Natural killer cell (primary cell): ENCODE results near the gene ISLR. TPM values are rescaled to one million over a fixed set of nuclear protein-coding genes. Genes with fewer than 3 reads are reported as not detected.

Source experiments
- ATAC-seq, 3 donors: fragments of 150-1000 bp in 2 of 3; fragments of 200-7000 bp in 1 of 3; cut with Tn5 transposase; 1 replicate in 1 of 3; 2 replicates in 2 of 3; pipeline ENCODE4 v1.10.0; 2021; ENCODE audit warnings: mild to moderate bottlenecking in 2 of 3, moderate library complexity in 2 of 3
- DNase-seq, 2 donors: peaks; one replicate each; pipeline versions ENCODE4 v3.0.0 to v3.0.0-alpha.2; 2013 to 2021; ENCODE audit warnings: mixed read lengths in 1 of 2
- H3K27ac ChIP-seq: one replicate; pipeline ENCODE4 v1.5.1; 2013; ENCODE audit warnings: mild to moderate bottlenecking, low read length
- H3K27me3 ChIP-seq: one replicate; pipeline ENCODE4 v1.6.1; 2013; ENCODE audit warnings: low read length; ENCODE audit not compliant: control insufficient read depth, insufficient read depth
- H3K36me3 ChIP-seq: one replicate; pipeline ENCODE4 v1.6.1; 2013; ENCODE audit warnings: low read length; ENCODE audit not compliant: control insufficient read depth, insufficient read depth
- H3K4me1 ChIP-seq: one replicate; pipeline ENCODE4 v1.6.1; 2013; ENCODE audit warnings: low read length; ENCODE audit not compliant: control insufficient read depth, insufficient read depth
- H3K4me3 ChIP-seq: one replicate; pipeline ENCODE4 v1.5.1; 2013; ENCODE audit warnings: low read length
- H3K9me3 ChIP-seq: one replicate; pipeline ENCODE4 v1.6.1; 2013; ENCODE audit warnings: low read length; ENCODE audit not compliant: control insufficient read depth, insufficient read depth
- H3K27ac Mint-ChIP-seq, 2 donors: one replicate each; pipeline ENCODE4 v1.8.0; 2022; ENCODE audit warnings: mild to moderate bottlenecking in 2 of 2, mixed read lengths in 2 of 2, moderate library complexity in 1 of 2
- H3K27me3 Mint-ChIP-seq, 2 donors: one replicate each; pipeline ENCODE4 v1.8.0; 2022; ENCODE audit warnings: low read depth in 2 of 2, mixed read lengths in 2 of 2
- H3K36me3 Mint-ChIP-seq: one replicate; pipeline ENCODE4 v1.8.0; 2022; ENCODE audit warnings: mixed read lengths
- H3K4me1 Mint-ChIP-seq, 2 donors: one replicate each; pipeline ENCODE4 v1.8.0; 2022; ENCODE audit warnings: mixed read lengths in 2 of 2
- H3K4me3 Mint-ChIP-seq: one replicate; pipeline ENCODE4 v1.8.0; 2022; ENCODE audit warnings: mild to moderate bottlenecking, moderate library complexity, mixed read lengths
- H3K9me3 Mint-ChIP-seq, 2 donors: one replicate each; pipeline ENCODE4 v1.8.0; 2022; ENCODE audit warnings: mixed read lengths in 2 of 2
- WGBS: methylation state at CpG from one replicate; pipeline ENCODE4 v1.1.7; 2013; ENCODE audit warnings: missing lambda C conversion rate; ENCODE audit not compliant: insufficient coverage; 5-methylcytosine and 5-hydroxymethylcytosine counted together
- intact Hi-C: fragments of 100-400 bp; cut with micrococcal nuclease; formaldehyde crosslinking; loops from one replicate; pipeline ENCODE4 v1.14.2; 2022
- total RNA-seq, 4 donors: library from RNA; stranded (reverse); fragments of 120-200 nt in 1 of 4; gene quantifications; one replicate each; pipeline versions ENCODE4 v1.2.3 to v1.2.4, GENCODE V29; 2013 to 2022
- TF ChIP-seq, protein P1 (sequence below): fragments of 200-600 bp; IDR thresholded peaks from one replicate; pipeline ENCODE4 v1.8.0; 2022; ENCODE audit warnings: antibody characterized with exemption

The ISLR gene, protein sequence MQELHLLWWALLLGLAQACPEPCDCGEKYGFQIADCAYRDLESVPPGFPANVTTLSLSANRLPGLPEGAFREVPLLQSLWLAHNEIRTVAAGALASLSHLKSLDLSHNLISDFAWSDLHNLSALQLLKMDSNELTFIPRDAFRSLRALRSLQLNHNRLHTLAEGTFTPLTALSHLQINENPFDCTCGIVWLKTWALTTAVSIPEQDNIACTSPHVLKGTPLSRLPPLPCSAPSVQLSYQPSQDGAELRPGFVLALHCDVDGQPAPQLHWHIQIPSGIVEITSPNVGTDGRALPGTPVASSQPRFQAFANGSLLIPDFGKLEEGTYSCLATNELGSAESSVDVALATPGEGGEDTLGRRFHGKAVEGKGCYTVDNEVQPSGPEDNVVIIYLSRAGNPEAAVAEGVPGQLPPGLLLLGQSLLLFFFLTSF
- total RNA-seq, result not detected
- total RNA-seq (2013), result not detected

DNA sequence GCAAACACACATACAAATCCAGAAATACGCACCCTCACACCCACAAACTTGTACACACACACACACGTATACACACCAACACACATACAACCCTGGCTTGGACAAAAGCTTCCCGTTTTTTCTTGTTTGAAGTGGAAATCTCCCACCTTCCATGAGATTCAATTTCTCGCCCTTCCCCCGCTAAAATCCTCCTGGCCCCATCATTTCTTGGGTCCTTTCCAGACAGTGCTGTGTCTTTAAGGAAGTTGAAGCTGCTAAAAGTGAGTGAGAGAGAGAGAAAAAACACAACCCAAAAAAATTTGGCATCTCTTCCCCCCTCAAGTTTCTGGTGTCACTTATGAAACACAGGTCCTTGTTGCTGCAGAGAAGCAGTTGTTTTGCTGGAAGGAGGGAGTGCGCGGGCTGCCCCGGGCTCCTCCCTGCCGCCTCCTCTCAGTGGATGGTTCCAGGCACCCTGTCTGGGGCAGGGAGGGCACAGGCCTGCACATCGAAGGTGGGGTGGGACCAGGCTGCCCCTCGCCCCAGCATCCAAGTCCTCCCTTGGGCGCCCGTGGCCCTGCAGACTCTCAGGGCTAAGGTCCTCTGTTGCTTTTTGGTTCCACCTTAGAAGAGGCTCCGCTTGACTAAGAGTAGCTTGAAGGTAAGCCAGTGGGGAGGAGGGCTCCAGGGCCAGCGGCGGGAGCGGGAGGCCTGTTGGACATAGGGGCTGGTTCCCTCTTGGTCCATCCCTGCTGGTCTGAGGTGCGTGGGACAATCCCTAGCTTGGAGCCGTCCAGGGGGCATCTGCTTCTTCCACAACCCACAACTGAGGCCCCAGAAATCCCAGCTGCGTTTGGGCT is at the start of gene ISLR:
ISLR (plus strand) TSS at position 331 of the 839 bp plus-strand sequence. CDS start 1,149 bp downstream, outside the sequence.
- H3K4me3 ChIP-seq, result no peak within 1 kb of the TSS
- ATAC-seq (no peak), DNase-seq (no peak)
- no peaks in the 10 kb centered on the region for H3K36me3 ChIP-seq
- no peaks in the 10 kb centered on the region for H3K9me3 ChIP-seq
- H3K4me1 ChIP-seq, result no peaks in the 10 kb centered on the region
- Mint-ChIP-seq H3K36me3 (no peaks in the 10 kb centered on the region), H3K9me3 (no peaks in the 10 kb centered on the region), H3K4me1 (no peaks in the 10 kb centered on the region), H3K27ac (no peak within 1 kb of the TSS), H3K27me3 (peaks cover 5 to 7% of the 10 kb centered on the region in 2 donors), H3K4me3 (no peak within 1 kb of the TSS)
- H3K27me3 ChIP-seq, result no peaks in the 10 kb centered on the region
- intact Hi-C loops, result no loop called here
- TF ChIP-seq, protein P1, sequence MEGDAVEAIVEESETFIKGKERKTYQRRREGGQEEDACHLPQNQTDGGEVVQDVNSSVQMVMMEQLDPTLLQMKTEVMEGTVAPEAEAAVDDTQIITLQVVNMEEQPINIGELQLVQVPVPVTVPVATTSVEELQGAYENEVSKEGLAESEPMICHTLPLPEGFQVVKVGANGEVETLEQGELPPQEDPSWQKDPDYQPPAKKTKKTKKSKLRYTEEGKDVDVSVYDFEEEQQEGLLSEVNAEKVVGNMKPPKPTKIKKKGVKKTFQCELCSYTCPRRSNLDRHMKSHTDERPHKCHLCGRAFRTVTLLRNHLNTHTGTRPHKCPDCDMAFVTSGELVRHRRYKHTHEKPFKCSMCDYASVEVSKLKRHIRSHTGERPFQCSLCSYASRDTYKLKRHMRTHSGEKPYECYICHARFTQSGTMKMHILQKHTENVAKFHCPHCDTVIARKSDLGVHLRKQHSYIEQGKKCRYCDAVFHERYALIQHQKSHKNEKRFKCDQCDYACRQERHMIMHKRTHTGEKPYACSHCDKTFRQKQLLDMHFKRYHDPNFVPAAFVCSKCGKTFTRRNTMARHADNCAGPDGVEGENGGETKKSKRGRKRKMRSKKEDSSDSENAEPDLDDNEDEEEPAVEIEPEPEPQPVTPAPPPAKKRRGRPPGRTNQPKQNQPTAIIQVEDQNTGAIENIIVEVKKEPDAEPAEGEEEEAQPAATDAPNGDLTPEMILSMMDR, result no peak
- WGBS, result 72% methylated on average over 18 of the region's 20 CpGs
- no peak within 1 kb of the TSS for H3K27ac ChIP-seq

DNA sequence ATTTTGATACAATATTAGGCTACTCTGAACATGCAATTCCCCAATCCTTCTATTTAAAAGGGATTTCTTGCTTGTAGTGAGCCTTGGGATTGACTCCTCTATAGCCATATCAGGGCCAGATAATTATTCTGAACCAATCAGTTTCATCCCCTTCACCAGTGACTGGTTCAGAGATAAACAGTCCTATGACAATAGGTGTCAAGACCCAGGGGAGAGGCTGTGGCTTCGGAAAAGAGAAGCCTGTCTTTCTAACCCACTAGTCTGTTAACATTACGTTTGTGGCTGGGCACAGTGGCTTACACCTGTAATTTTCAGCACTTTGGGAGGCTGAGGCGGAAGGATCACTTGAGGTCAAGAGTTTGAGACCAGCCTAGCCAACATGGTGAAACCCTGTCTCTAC is 49.3 kb upstream of the ISLR start:
- Mint-ChIP-seq H3K27me3 (peaks cover 34 to 44% of the 10 kb centered on the region in 2 donors), H3K27ac (no peak overlapping the region), H3K9me3 (no peaks in the 10 kb centered on the region), H3K4me3 (no peak overlapping the region), H3K4me1 (no peaks in the 10 kb centered on the region), H3K36me3 (no peaks in the 10 kb centered on the region)
- H3K36me3 ChIP-seq, result no peaks in the 10 kb centered on the region
- H3K27me3 ChIP-seq, result peaks cover 21% of the 10 kb centered on the region
- H3K9me3 ChIP-seq, result no peaks in the 10 kb centered on the region
- H3K27ac ChIP-seq, result no peak overlapping the region
- no peak overlapping the region for H3K4me3 ChIP-seq
- DNase-seq (no peak), ATAC-seq (no peak)
- intact Hi-C loops, result no loop called here
- TF ChIP-seq, protein P1, result no peak
- H3K4me1 ChIP-seq, result peaks cover 27% of the 10 kb centered on the region
- 84% methylated on average over 3 of the region's 3 CpGs for WGBS

DNA sequence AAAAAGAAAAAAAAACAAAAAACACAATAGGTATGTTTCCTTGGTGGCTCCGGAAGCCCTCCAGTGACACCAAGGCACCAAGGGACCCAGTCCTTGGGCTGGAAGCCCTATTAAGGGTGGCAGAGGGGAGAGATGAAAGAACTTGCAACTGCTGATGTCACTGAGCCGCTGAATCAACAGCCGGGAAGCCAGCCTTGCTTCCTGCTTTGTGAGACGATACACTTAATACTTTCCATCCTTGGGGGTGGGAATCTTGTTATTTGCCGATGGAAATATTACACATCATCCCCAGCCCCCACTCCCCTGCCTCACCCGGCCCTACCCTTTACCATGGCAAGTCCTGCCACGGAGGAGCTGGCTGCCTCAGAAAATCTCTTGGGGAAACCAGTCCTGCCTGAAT is 48.8 kb upstream of the ISLR start:
- TF ChIP-seq, protein P1, result no peak
- 83% methylated on average over 4 of the region's 7 CpGs for WGBS

More for the DNA sequence above, 48.8 kb upstream of the ISLR start:
- no peak overlapping the region for H3K27ac ChIP-seq
- no peaks in the 10 kb centered on the region for H3K9me3 ChIP-seq
- H3K27me3 ChIP-seq, result peaks cover 26% of the 10 kb centered on the region
- H3K4me3 ChIP-seq, result no peak overlapping the region
- ATAC-seq (no peak), DNase-seq (no peak)
- Mint-ChIP-seq H3K4me1 (no peaks in the 10 kb centered on the region), H3K27ac (no peak overlapping the region), H3K9me3 (no peaks in the 10 kb centered on the region), H3K4me3 (no peak overlapping the region), H3K27me3 (peaks cover 39 to 49% of the 10 kb centered on the region in 2 donors), H3K36me3 (no peaks in the 10 kb centered on the region)
- peaks cover 27% of the 10 kb centered on the region for H3K4me1 ChIP-seq
- intact Hi-C loops, result no loop called here
- H3K36me3 ChIP-seq, result no peaks in the 10 kb centered on the region
